Islet of Langerhans (tissue), 1 donor: ENCODE data around the gene PODN.
A peak's percentile ranks its signal among the peaks of the same experiment; 100 is the strongest.

Source experiments
- FAIRE-seq: peaks from one replicate; lab custom pipeline; 2011; peaks lifted over from hg19 to GRCh38; lab: Jason Lieb, UNC

Gene PODN

GRCh38 chr1:53061859-53062707 lies at the start of gene PODN:
Gene PODN (plus strand): TSS chr1:53062213. CDS start chr1:53069856, 7,643 bp downstream.
- no peak for FAIRE-seq

GRCh38 chr1:53014791-53015507 lies 47.1 kb upstream of the PODN start:
- FAIRE-seq, result peak; percentile 95

- no peak for FAIRE-seq
Measured at GRCh38 chr1:53015508-53015860, 46.5 kb upstream of the PODN start.

- FAIRE-seq, result no peak
Measured at GRCh38 chr1:53016705-53017104, 45.3 kb upstream of the PODN start.

- FAIRE-seq, result no peak
Measured at GRCh38 chr1:53020588-53020987, 41.4 kb upstream of the PODN start.

- FAIRE-seq, result no peak
Measured at GRCh38 chr1:53022179-53022578, 39.8 kb upstream of the PODN start.

- FAIRE-seq, result no peak
Measured at GRCh38 chr1:53023546-53023945, 38.5 kb upstream of the PODN start.

GRCh38 chr1:53024117-53024516 lies 37.9 kb upstream of the PODN start:
- FAIRE-seq, result no peak

GRCh38 chr1:53025034-53025768 lies 36.8 kb upstream of the PODN start:
- FAIRE-seq, result no peak

- FAIRE-seq, result no peak
Measured at GRCh38 chr1:53025769-53026112, 36.3 kb upstream of the PODN start.

GRCh38 chr1:53026254-53026653 lies 35.8 kb upstream of the PODN start:
- no peak for FAIRE-seq

GRCh38 chr1:53031732-53032131 lies 30.3 kb upstream of the PODN start:
- FAIRE-seq, result no peak

GRCh38 chr1:53037159-53037558 lies 24.9 kb upstream of the PODN start:
- no peak for FAIRE-seq

- FAIRE-seq, result no peak
Measured at GRCh38 chr1:53038566-53038965, 23.4 kb upstream of the PODN start.

- FAIRE-seq, result no peak
Measured at GRCh38 chr1:53043271-53043670, 18.7 kb upstream of the PODN start.

- no peak for FAIRE-seq
Measured at GRCh38 chr1:53044926-53045325, 17.1 kb upstream of the PODN start.

GRCh38 chr1:53046930-53047329 lies 15.1 kb upstream of the PODN start:
- FAIRE-seq, result no peak

- FAIRE-seq, result no peak
Measured at GRCh38 chr1:53047737-53048736, 14.0 kb upstream of the PODN start.

GRCh38 chr1:53048960-53049573 lies 12.9 kb upstream of the PODN start:
- FAIRE-seq, result peak; percentile 93

- no peak for FAIRE-seq
Measured at GRCh38 chr1:53049574-53049967, 12.4 kb upstream of the PODN start.

- FAIRE-seq, result no peak
Measured at GRCh38 chr1:53050310-53050709, 11.7 kb upstream of the PODN start.
